ENCODE results near the gene ZNF804B.
A peak's percentile ranks its signal among the peaks of the same experiment; 100 is the strongest.

Gene ZNF804B

GRCh38 chr7:88967432-88967831 lies 207.9 kb downstream of the ZNF804B start:
- no peak for DNase-seq (ENCODE audit: low read depth, low spot score)

- DNase-seq (ENCODE audit: low read depth, low spot score), result no peak
These were observed 209.7 kb downstream of the ZNF804B start for GRCh38 chr7:88969167-88969566.

- DNase-seq (ENCODE audit: low read depth, low spot score), result no peak
These were observed 225.8 kb downstream of the ZNF804B start for GRCh38 chr7:88985295-88985694.

GRCh38 chr7:89001306-89001705 lies 241.8 kb downstream of the ZNF804B start:
- no peak for DNase-seq (ENCODE audit: low read depth, low spot score)

- peak; percentile 56 for DNase-seq (ENCODE audit: low read depth, low spot score)
These were observed 243.8 kb downstream of the ZNF804B start for GRCh38 chr7:89002981-89003956.

GRCh38 chr7:89012016-89012415 lies 252.5 kb downstream of the ZNF804B start:
- DNase-seq (ENCODE audit: low read depth, low spot score), result no peak

- DNase-seq (ENCODE audit: low read depth, low spot score), result no peak
These were observed 258.2 kb downstream of the ZNF804B start for GRCh38 chr7:89017695-89018094.

- no peak for DNase-seq (ENCODE audit: low read depth, low spot score)
These were observed 262.2 kb downstream of the ZNF804B start for GRCh38 chr7:89021741-89022140.

- no peak for DNase-seq (ENCODE audit: low read depth, low spot score)
These were observed 263.7 kb downstream of the ZNF804B start for GRCh38 chr7:89023206-89023605.

GRCh38 chr7:89023877-89024276 lies 264.4 kb downstream of the ZNF804B start:
- DNase-seq (ENCODE audit: low read depth, low spot score), result no peak

- no peak for DNase-seq (ENCODE audit: low read depth, low spot score)
These were observed 268.3 kb downstream of the ZNF804B start for GRCh38 chr7:89027781-89028180.

GRCh38 chr7:89028319-89028718 lies 268.8 kb downstream of the ZNF804B start:
- no peak for DNase-seq (ENCODE audit: low read depth, low spot score)

- no peak for DNase-seq (ENCODE audit: low read depth, low spot score)
These were observed 270.4 kb downstream of the ZNF804B start for GRCh38 chr7:89029864-89030263.

GRCh38 chr7:89041240-89041639 lies 281.7 kb downstream of the ZNF804B start:
- DNase-seq (ENCODE audit: low read depth, low spot score), result no peak

GRCh38 chr7:89042940-89043339 lies 283.4 kb downstream of the ZNF804B start:
- no peak for DNase-seq (ENCODE audit: low read depth, low spot score)

- DNase-seq (ENCODE audit: low read depth, low spot score), result no peak
These were observed 289.5 kb downstream of the ZNF804B start for GRCh38 chr7:89049043-89049442.

- DNase-seq (ENCODE audit: low read depth, low spot score), result no peak
These were observed 293.6 kb downstream of the ZNF804B start for GRCh38 chr7:89053130-89053529.

GRCh38 chr7:89054361-89054760 lies 294.9 kb downstream of the ZNF804B start:
- no peak for DNase-seq (ENCODE audit: low read depth, low spot score)

- no peak for DNase-seq (ENCODE audit: low read depth, low spot score)
These were observed 300.7 kb downstream of the ZNF804B start for GRCh38 chr7:89060234-89060633.

- DNase-seq (ENCODE audit: low read depth, low spot score), result no peak
These were observed 305.3 kb downstream of the ZNF804B start for GRCh38 chr7:89064831-89065230.

GRCh38 chr7:89067048-89067447 lies 307.5 kb downstream of the ZNF804B start:
- no peak for DNase-seq (ENCODE audit: low read depth, low spot score)

- no peak for DNase-seq (ENCODE audit: low read depth, low spot score)
These were observed 312.6 kb downstream of the ZNF804B start for GRCh38 chr7:89072081-89072480.

GRCh38 chr7:89073776-89074175 lies 314.3 kb downstream of the ZNF804B start:
- no peak for DNase-seq (ENCODE audit: low read depth, low spot score)

Measured in smooth muscle cell of the brain vasculature (primary cell).